WERI-Rb-1 (cell line): ENCODE results near the gene PRKCB.

Experiments used
- DNase-seq: peaks from one replicate; pipeline ENCODE4 v3.0.0-alpha.2; 2020
- H3K27ac ChIP-seq: fragments of 250-450 bp; sonication (Bioruptor Pico); 2 replicates; pipeline ENCODE4 v1.5.1; 2020; ENCODE audit warnings: mild to moderate bottlenecking, moderate library complexity
- H3K27me3 ChIP-seq: fragments of 250-450 bp; sonication (Bioruptor Pico); 2 replicates; pipeline ENCODE4 v1.5.1; 2021; ENCODE audit warnings: mild to moderate bottlenecking, low read depth, moderate library complexity; ENCODE audit not compliant: insufficient read depth, severe bottlenecking
- H3K36me3 ChIP-seq: fragments of 250-450 bp; sonication (Bioruptor Pico); 2 replicates; pipeline ENCODE4 v1.5.1; 2020; ENCODE audit warnings: mild to moderate bottlenecking, moderate library complexity
- H3K4me3 ChIP-seq: 2 replicates; pipeline ENCODE4 v1.5.1; 2011; ENCODE audit warnings: low read depth, mild to moderate bottlenecking, control low read depth, low read length
- H3K9me3 ChIP-seq: fragments of 250-450 bp; sonication (Bioruptor Pico); 2 replicates; pipeline ENCODE4 v1.5.1; 2021; ENCODE audit warnings: mild to moderate bottlenecking, moderate library complexity; ENCODE audit not compliant: severe bottlenecking
- CTCF ChIP-seq: IDR thresholded peaks from 2 replicates; pipeline ENCODE4 v1.5.1; 2011; ENCODE audit warnings: low read depth, mild to moderate bottlenecking, control low read depth, inconsistent platforms, low read length

The PRKCB gene

GRCh38 chr16:24116046-24116776 lies 280.4 kb downstream of the PRKCB start:
- H3K36me3 ChIP-seq: no peaks in the 10 kb centered on the region
- no peak overlapping the region for H3K4me3 ChIP-seq
- no peaks in the 10 kb centered on the region for H3K27me3 ChIP-seq
- DNase-seq: no peak
- no peak overlapping the region for H3K27ac ChIP-seq
- no peak for TF ChIP-seq CTCF
- no peaks in the 10 kb centered on the region for H3K9me3 ChIP-seq

- no peaks in the 10 kb centered on the region for H3K9me3 ChIP-seq
- H3K36me3 ChIP-seq: no peaks in the 10 kb centered on the region
- TF ChIP-seq CTCF: no peak
- no peak overlapping the region for H3K27ac ChIP-seq
- H3K27me3 ChIP-seq: no peaks in the 10 kb centered on the region
- DNase-seq: no peak
- no peak overlapping the region for H3K4me3 ChIP-seq
Observed at GRCh38 chr16:24116989-24117388, 281.2 kb downstream of the PRKCB start.

GRCh38 chr16:24117680-24118079 lies 281.9 kb downstream of the PRKCB start:
- Histone ChIP-seq H3K36me3 (no peaks in the 10 kb centered on the region), H3K27me3 (no peaks in the 10 kb centered on the region), H3K4me3 (no peak overlapping the region), H3K27ac (no peak overlapping the region), H3K9me3 (no peaks in the 10 kb centered on the region)
- no peak for TF ChIP-seq CTCF
- no peak for DNase-seq

- Histone ChIP-seq H3K4me3 (no peak overlapping the region), H3K27me3 (no peaks in the 10 kb centered on the region), H3K27ac (no peak overlapping the region), H3K36me3 (no peaks in the 10 kb centered on the region), H3K9me3 (no peaks in the 10 kb centered on the region)
- no peak for DNase-seq
- no peak for TF ChIP-seq CTCF
Observed at GRCh38 chr16:24118126-24118821, 282.5 kb downstream of the PRKCB start.

GRCh38 chr16:24119807-24120206 lies 284.0 kb downstream of the PRKCB start:
- no peaks in the 10 kb centered on the region for H3K27me3 ChIP-seq
- DNase-seq: no peak
- no peak overlapping the region for H3K27ac ChIP-seq
- no peak overlapping the region for H3K4me3 ChIP-seq
- H3K36me3 ChIP-seq: no peaks in the 10 kb centered on the region
- TF ChIP-seq CTCF: no peak
- H3K9me3 ChIP-seq: no peaks in the 10 kb centered on the region
